Uterus (tissue), 4 donors: ENCODE data around the gene MTRF1. TPM values are rescaled to one million over a fixed set of nuclear protein-coding genes. Genes with fewer than 3 reads are reported as not detected.
A peak's percentile ranks its signal among the peaks of the same experiment; 100 is the strongest.

Experiments used
- DNase-seq, 2 donors: peaks; one replicate each; pipeline ENCODE4 v3.0.0-alpha.2; 2019 to 2020
- H3K27ac ChIP-seq, 2 donors: fragments of 200-600 bp; sonication (generic); 1 replicate in 1 of 2; 2 replicates in 1 of 2; pipeline ENCODE4 v1.5.1; 2016 to 2018
- H3K27me3 ChIP-seq, 2 donors: fragments of 200-600 bp; sonication (generic); one replicate each; pipeline ENCODE4 v1.5.1; 2018 to 2019; ENCODE audit warnings: control low read depth in 1 of 2
- H3K36me3 ChIP-seq, 2 donors: fragments of 200-600 bp; sonication (generic); one replicate each; pipeline ENCODE4 v1.5.1; 2019; ENCODE audit warnings: control low read depth in 1 of 2
- H3K4me1 ChIP-seq, 2 donors: fragments of 200-600 bp; sonication (generic); one replicate each; pipeline ENCODE4 v1.5.1; 2018 to 2019; ENCODE audit warnings: control low read depth in 1 of 2
- H3K4me3 ChIP-seq, 2 donors: fragments of 200-600 bp; sonication (generic); 1 replicate in 1 of 2; 2 replicates in 1 of 2; pipeline ENCODE4 v1.5.1; 2018 to 2019; ENCODE audit warnings: mild to moderate bottlenecking in 1 of 2
- H3K9me3 ChIP-seq, 2 donors: fragments of 200-600 bp; sonication (generic); one replicate each; pipeline ENCODE4 v1.5.1; 2019; ENCODE audit warnings: control low read depth in 1 of 2
- POLR2A ChIP-seq, 2 donors: fragments of 450-650 bp; IDR thresholded peaks; one replicate each; pipeline ENCODE4 v1.6.1; 2016; ENCODE audit warnings: antibody characterized with exemption in 2 of 2, mild to moderate bottlenecking in 1 of 2, moderate library complexity in 1 of 2
- intact Hi-C: fragments of 100-400 bp; cut with DNase I; formaldehyde crosslinking; loops from one replicate; pipeline ENCODE4 v1.15.1; 2023; ENCODE audit warnings: low total_unique reads
- total RNA-seq, 4 donors: library from RNA; depleted of rRNA in 3 of 4; stranded (reverse); fragments of >200 nt in 3 of 4; gene quantifications; one replicate each; pipeline versions ENCODE4 v1.1.0 to v1.2.4, GENCODE V29; 2014 to 2023
- TF ChIP-seq, protein P1 (sequence below), 4 experiments: fragments of 200-600 bp in 2 of 4; fragments of 450-650 bp in 2 of 4; sonication (generic) in 2 of 4; IDR thresholded peaks; one replicate each; pipeline ENCODE4 v1.5.1; 2016 to 2019; ENCODE audit warnings: antibody characterized with exemption in 4 of 4, mild to moderate bottlenecking in 2 of 4, moderate library complexity in 1 of 4
- donor health status: DM: yes; HTN: yes; CAD: no.

Gene MTRF1, protein sequence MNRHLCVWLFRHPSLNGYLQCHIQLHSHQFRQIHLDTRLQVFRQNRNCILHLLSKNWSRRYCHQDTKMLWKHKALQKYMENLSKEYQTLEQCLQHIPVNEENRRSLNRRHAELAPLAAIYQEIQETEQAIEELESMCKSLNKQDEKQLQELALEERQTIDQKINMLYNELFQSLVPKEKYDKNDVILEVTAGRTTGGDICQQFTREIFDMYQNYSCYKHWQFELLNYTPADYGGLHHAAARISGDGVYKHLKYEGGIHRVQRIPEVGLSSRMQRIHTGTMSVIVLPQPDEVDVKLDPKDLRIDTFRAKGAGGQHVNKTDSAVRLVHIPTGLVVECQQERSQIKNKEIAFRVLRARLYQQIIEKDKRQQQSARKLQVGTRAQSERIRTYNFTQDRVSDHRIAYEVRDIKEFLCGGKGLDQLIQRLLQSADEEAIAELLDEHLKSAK
- total RNA-seq: 10 to 100 TPM in 3 of 4 donors, 1 to 10 TPM in 1; 4.1 to 24.1 (median 13.9) TPM

DNA sequence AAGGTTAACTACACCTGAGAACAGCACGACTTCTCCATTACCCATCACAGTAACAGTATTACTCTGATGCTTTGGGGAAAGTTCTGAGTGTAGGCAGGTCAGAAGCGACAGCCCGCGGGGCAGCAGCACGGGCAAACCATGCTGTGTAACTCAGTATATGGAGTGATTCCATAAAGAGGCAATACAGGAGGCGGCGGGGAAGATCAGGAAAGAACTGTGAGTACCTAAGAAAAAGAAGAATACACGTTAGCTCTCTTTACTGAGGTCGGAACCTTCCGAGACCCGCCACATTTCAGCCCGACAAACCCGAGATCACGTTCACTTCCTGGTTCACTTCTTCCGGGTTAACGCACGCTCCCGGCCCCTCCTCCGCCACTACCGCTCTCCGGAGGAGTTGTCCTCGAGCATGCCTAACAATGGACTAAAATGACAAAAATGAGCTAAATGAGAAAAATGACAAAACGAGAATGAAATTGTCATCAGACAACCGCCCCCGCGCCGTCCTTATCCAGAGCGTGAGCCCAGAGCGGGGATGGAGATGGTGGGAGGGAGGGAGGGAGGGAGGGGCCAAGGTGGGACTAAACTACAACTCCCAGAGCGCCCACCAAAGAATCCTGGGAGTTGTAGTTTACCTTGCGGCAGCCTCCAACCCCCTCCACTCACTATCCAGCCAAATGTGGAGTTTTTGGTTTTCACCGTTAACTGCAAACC lies at the start of gene MTRF1:
Gene MTRF1 (minus strand): TSS at position 316 of the 711 bp plus-strand sequence. CDS start 2,669 bp downstream, outside the sequence.
- DNase-seq: peak; percentile 78 to 80
- Histone ChIP-seq H3K27ac (peak within 1 kb of the TSS; percentile 89 to 90), H3K36me3 (no peaks in the 10 kb centered on the region), H3K27me3 (no peaks in the 10 kb centered on the region), H3K9me3 (no peaks in the 10 kb centered on the region), H3K4me1 (no peaks in the 10 kb centered on the region), H3K4me3 (peak within 1 kb of the TSS; percentile 65 to 67)
- intact Hi-C loops: no loop called here
- no peak for TF ChIP-seq POLR2A (IDR thresholded peaks at IDR 0.05)
- TF ChIP-seq, protein P1, sequence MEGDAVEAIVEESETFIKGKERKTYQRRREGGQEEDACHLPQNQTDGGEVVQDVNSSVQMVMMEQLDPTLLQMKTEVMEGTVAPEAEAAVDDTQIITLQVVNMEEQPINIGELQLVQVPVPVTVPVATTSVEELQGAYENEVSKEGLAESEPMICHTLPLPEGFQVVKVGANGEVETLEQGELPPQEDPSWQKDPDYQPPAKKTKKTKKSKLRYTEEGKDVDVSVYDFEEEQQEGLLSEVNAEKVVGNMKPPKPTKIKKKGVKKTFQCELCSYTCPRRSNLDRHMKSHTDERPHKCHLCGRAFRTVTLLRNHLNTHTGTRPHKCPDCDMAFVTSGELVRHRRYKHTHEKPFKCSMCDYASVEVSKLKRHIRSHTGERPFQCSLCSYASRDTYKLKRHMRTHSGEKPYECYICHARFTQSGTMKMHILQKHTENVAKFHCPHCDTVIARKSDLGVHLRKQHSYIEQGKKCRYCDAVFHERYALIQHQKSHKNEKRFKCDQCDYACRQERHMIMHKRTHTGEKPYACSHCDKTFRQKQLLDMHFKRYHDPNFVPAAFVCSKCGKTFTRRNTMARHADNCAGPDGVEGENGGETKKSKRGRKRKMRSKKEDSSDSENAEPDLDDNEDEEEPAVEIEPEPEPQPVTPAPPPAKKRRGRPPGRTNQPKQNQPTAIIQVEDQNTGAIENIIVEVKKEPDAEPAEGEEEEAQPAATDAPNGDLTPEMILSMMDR (IDR thresholded peaks at IDR 0.05): no peak

DNA sequence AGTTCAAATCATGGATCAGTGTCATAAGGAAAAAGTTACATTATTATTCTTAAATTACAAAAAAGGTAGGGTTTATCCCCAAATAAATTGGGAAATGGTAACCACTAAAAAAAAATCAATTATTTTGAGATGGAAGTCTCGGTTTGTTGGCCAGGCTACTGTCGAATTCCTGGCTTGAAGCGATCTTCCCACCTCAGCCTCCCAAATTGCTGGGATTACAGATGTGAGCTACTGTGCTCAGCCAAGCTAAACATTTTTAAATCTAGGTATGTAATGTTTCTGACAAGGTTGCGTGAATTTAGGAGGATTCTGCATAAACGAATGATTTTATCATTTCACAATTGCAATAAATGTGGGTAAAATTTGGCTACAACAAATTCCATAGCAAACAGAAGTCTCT lies 49.7 kb upstream of the MTRF1 start:
- TF ChIP-seq, protein P1 (IDR thresholded peaks at IDR 0.05): no peak
- TF ChIP-seq POLR2A (IDR thresholded peaks at IDR 0.05): no peak
- Histone ChIP-seq H3K36me3 (no peaks in the 10 kb centered on the region), H3K9me3 (no peaks in the 10 kb centered on the region), H3K4me1 (no peaks in the 10 kb centered on the region), H3K27ac (peak overlapping the region in 1 of 2 donors; percentile 99), H3K27me3 (no peaks in the 10 kb centered on the region), H3K4me3 (peak overlapping the region; percentile 79 to 96)
- no peak for DNase-seq
- intact Hi-C loops: no loop called here

DNA sequence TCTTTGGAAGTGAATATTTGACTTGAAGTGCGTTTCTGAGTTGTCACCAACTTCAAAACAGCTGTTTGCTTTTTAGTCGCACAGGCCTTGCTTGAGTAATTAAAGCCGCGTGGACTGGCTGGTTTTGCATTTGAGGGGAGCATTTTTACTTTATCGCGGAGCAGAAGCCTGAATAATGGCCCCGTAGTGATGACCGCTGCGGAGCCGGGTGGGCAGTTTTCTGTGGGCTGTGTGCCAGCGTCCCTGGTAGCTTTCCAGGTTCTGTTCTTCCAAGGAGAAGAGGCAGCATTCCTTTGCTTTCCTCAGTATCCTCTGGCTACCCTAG lies 48.8 kb upstream of the MTRF1 start:
- no peaks in the 10 kb centered on the region for H3K27me3 ChIP-seq
- peak; percentile 35 to 44 for DNase-seq
- intact Hi-C loops: no loop called here
- H3K9me3 ChIP-seq: no peaks in the 10 kb centered on the region
- H3K4me1 ChIP-seq: no peaks in the 10 kb centered on the region
- peak overlapping the region; percentile 93 to 99 for H3K27ac ChIP-seq
- H3K4me3 ChIP-seq: peak overlapping the region; percentile 79 to 96
- no peak for TF ChIP-seq POLR2A (IDR thresholded peaks at IDR 0.05)
- TF ChIP-seq, protein P1 (IDR thresholded peaks at IDR 0.05): no peak
- H3K36me3 ChIP-seq: no peaks in the 10 kb centered on the region

DNA sequence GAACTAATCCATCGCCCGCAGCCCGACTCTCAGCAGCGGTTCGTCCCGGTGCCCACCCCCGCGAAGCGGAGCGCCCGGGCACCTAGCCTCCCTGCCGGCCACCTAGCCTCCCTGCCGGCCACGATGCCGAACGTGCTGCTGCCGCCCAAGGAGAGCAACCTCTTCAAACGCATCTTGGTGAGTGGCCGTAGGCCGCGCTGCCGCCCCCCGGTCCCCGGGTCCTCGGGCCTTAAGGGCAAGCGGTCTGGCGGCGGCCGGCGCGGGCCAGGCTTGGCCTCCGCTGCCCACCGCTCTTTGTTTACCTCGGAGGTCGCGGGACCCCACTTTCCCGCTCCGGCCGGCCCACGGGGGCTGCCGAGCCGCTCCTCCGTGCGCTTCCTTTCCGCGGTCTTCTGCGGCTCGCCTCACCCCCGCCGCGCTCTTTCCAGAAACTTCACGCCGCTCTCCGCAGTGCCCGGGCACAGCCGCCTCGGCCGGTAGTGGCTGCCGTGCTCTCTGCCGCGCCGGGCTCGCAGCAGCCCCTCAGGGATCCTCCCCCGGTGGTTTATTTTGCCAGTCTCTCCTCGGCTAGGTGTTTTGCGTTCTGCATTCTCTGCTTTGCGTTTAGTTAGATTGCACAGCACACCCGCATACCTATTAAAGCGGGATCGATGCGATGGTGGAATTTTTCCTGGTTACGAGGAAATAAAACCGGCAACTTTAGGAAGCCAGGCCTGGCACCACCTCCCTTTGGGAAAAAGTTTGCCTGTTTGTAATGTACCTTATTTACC lies 48.2 kb upstream of the MTRF1 start:
- peak; percentile 18 to 25 for DNase-seq
- TF ChIP-seq, protein P1 (IDR thresholded peaks at IDR 0.05): peak in 1 of 4 experiments; percentile 2
- no peak for TF ChIP-seq POLR2A (IDR thresholded peaks at IDR 0.05)
- intact Hi-C loops: no loop called here

More for the DNA sequence above, 48.2 kb upstream of the MTRF1 start:
- Histone ChIP-seq H3K4me3 (peak overlapping the region; percentile 79 to 96), H3K36me3 (no peaks in the 10 kb centered on the region), H3K27ac (peak overlapping the region; percentile 93 to 99), H3K9me3 (no peaks in the 10 kb centered on the region), H3K27me3 (no peaks in the 10 kb centered on the region), H3K4me1 (no peaks in the 10 kb centered on the region)
